HL-60/S4 treated with phorbol 12-myristate 13-acetate at 8.2 ng/mL for 4 days and 3 days (cell line): Measurements from ENCODE around the gene ADGRL3.

Experiments used
- in situ Hi-C: fragments of 300-500 bp; cut with MboI; formaldehyde crosslinking; loops from 2 replicates; pipeline ENCODE4 v1.15.0; 2022; ENCODE audit warnings: low sequenced_read_pairs

Gene ADGRL3

DNA sequence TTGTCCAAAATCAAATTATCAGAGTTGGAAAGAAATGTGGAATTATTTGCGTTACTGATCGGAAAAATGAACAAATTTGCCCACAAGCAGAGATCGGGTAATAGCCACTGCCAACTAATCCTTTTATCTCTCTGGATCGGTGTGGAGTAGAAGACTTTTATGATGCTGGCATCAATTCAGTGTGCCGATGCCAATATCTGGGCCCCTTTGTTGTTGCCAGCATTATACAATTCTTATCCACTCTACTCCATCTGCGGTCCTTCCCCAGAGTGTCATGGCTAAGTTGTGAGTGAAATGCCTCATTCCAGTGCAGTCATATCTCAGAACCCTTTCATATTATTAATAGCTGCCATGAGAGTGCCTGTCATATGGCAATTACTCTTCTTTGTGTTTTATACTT lies 660.2 kb downstream of the ADGRL3 start:
- in situ Hi-C loops: no loop called here

DNA sequence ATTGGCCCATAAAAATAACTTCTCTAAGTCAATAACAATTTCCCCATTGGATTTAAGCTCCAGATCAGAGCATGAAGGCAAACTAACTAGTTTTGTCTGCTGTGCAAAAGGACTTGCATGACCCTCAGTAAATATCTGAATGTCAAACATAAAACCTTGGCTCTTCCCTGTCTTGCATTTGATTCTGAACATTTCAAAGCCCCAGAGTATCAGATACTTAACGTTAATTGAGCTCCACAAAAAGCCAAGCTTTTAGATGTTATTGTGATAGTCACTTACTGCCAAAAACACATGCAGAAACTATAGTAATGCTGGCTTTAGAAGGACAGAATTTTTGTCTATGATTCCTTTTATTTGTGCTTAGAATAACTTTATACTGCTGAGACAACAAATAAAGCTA lies 664.2 kb downstream of the ADGRL3 start:
- in situ Hi-C loops: no loop called here

DNA sequence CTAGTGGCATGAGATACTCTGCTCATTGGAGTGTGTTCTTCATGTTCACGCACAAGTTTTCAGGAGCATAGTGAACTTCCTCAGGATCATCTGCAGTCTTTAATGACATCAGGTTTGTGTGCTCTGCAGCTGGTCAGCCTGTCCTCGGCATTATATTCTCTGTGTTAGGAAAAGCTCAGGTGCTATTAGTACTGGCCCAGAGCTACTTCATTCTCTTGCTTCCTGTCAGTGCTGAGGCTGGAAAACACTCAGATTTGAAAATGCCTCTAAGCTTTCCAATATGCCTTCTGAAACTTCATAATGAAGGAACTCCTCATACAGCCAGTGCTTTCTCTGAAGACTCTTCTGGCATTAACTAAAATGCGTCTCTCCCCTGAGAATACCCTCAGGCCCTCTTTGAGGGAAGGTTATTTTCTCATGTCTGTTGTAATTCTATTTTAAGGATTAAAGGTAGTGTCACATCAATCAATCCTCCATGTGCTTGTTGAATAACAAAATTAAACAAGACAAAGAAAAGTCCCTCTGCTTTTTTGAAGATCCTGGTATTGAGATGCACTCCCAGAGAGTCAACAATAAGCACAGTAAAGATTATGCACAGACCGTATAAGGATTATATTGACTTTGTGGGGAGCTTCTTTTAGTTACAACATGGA lies 666.4 kb downstream of the ADGRL3 start:
- in situ Hi-C loops: no loop called here

DNA sequence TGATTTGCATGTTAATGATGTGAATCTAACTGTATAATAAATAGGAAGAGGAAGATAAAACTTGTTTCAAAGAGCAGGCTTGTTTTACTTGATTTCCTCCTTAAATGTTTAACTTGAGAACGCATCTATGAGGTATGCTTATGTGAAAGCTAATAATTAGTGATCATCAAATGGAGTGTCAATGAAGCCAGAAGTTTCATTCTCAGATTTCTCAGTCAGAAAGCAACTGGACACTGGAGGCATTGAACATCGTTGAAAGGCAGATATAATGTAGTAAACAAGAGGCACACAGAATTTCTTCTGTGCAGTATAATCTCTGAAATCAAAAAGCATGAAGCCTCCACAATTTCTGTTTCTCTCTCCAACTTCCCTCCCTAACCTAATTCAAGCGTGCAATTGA lies 672.9 kb downstream of the ADGRL3 start:
- in situ Hi-C loops: no loop called here

DNA sequence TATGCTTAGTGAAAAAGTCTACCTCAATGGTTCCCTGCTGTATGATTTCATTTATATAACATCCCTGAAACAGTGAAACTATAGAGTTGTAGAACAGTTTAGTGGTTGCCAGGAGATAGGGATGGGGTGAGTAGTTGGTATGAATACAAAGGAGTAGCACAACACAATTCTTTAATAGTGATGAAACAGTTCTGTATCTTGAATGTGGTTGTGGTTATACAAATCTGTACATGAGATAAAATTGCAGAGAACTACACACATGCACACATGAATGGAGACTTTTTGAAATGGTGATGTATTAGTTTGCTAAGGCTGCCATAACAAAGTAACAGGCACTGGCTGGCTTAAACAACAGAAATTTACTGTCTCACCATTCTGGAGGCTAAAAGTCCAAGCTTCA lies 677.1 kb downstream of the ADGRL3 start:
- in situ Hi-C loops: no loop called here

DNA sequence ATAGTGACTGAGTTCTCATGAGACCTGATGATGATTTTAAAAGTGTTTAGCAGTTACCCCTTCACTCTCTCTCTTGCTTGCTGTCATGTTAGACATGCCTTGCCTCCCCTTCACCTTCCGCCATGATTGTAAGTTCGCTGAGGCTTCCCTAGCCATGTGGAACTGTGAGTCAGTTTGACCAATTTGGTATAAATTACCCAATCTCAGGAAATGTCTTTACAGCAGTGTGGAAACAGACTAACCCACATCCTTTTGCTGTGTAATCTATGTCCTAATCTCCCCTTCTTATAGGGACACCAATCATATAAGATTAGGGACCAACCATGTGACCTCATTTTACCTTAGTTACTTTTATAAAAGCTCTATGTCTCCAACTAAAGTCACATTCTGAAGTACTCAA lies 677.8 kb downstream of the ADGRL3 start:
- in situ Hi-C loops: no loop called here

DNA sequence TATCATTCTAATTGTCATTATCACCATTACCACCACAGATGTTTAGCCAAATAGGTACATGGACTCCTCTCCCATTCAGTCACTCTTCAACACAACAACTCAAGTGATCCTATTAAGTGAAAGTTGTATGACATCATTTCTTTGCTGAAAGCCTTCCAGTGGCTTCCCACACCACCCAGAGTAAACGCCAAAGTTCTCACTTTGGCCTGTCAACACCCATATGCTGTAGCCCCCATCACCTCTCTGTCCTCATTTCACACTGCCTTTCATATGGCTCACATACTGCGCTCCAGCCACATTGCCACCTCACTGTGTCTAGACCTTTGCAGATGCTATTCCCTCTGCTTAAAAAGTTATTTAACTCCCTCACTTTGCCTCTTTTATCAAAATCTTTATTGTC lies 682.3 kb downstream of the ADGRL3 start:
- in situ Hi-C loops: no loop called here

DNA sequence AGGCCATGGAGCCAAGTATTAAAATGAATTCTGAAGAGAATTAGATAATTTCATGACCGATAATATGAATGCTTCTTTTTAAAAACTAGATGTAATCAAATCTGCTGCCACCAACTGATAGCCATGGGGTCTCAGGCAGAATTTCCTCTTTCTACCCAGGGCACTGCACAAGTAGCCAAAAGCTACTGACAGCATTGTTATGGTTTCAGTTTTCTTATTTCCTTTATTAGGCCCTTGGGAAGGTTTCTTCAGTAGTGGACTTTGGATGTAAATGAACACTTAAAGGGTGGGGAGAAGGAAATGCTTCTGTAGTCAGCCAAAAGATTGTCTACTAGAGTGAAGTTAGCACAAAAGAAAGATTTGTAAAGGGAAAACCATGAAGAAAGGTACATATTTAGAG lies 686.0 kb downstream of the ADGRL3 start:
- in situ Hi-C loops: no loop called here

DNA sequence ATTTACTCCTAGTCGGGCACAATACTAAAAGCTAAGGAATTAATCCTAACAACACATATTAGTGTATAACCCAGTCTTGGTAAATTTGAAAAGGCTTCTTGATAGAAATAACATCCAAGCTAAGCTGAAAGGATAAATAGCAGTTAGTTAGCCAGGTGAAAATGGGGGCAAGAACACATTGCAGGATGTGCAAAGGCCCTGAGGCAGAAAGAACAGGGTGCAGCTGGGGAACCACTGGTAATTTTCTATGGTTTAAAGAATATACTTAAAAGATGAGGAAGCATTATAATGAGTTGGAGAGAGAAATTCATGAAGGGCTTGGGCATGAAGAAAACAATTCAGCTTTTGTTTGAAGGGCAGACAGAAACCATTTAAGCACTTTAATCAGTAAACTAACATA lies 689.0 kb downstream of the ADGRL3 start:
- in situ Hi-C loops: no loop called here

DNA sequence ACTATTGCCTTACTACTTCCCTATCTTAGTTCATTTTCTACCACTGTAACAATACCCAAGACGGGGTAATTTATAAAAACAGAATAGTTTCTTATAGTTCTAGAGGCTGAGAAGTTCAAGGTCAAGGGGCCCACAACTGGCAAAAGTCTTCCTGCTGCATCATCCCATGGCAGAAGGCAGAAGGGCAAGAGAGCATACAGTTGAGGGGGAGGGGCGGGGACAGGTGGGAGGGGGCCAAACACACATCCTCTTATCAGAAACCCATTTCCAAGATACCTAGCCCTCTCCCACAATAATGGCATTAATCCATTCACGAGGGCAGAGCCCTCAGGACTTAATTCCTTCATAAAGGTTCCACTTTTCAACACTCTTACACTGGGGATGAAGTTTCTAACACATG lies 690.2 kb downstream of the ADGRL3 start:
- in situ Hi-C loops: no loop called here

DNA sequence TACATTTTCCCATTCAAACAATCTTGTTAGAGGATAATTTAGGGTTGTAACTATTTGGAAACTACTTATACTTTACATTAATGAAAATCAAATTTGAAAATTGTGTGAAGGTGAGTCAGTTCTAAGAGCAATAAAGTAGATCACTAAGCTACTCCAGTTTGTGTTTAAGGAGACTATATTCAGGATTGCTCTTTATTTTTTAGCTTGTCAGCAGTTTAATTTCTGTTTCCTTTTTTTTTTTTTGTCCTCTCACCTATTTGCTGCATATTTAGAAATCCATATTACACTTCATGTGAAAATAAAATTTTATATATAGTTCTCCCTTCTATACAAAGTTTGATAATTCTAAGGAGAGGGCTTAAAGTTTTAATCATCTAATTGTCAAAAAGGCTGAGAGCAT lies 691.8 kb downstream of the ADGRL3 start:
- in situ Hi-C loops: no loop called here

DNA sequence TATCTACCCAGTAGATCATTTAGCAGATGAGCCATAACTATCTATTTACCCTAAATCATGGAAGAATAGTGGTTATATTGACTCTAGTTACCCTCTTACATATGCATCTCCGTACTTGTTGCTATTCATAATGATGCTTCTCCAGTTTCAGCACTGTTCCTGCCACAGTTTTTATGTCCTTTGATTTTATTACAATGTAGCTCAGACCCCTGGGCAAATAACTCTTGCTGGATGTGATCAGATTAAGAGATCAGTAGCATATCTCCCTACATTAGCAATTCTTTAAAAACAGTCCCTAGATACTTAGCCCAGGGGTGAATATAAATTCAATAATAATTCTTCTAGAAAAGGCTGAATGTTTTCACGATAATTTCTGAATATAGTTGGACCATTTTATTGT lies 696.5 kb downstream of the ADGRL3 start:
- in situ Hi-C loops: no loop called here

DNA sequence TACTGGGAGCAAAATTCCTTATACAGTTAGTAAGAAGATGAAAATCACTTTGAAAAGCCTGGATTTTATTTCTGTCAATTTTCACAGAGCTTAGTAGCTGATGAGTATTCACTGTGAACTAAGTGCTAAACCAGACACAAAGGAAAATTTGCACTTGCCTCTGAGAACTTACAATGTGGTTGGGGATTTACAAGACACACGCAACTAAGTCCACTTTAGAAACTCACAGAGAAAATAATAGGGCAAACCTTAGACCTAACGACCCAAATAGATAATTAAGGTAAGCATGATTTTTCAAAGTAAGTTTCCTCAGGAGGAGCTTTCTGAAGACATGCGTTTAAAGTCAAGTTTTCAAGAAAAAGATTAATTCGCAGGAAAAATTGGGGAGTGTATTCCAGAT lies 708.9 kb downstream of the ADGRL3 start:
- in situ Hi-C loops: no loop called here

DNA sequence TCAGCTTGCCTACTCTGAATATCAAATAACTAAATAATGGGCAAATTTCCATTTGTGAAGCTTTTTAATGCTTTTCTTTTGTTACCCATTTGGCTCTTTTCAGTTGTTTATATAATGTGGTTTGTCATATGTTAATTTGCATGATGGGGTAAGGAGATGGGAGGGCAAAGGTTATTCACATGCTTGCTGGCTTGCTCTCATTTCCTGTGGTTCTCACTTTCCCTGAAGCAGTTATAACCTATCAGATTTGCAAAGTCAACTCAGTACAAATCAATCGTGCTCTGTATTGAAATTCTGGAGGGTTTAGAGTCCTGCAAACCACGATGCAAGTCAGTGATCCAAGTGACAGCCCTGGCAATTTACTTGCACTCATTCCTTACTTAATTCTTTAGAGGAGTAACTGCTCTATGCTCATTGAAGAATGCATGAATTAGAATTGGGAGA lies 711.2 kb downstream of the ADGRL3 start:
- in situ Hi-C loops: no loop called here

DNA sequence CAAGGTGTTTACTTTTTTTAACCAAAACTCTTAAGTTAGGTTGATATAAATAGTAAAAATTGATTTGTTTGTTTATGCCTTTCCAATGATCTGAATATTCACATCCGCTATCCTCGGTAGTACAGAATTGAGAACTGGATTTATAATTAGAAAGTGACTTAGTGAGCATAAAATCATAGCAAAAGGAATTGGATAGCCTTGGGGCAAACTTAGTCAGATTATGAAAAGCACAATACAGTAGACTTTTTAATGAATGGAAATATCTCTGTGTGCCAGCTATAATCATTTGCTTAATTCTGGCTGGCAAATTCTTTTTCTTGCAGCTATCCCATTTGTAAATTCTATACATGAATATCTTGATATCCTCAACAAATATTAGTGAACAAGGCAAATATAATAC lies 713.5 kb downstream of the ADGRL3 start:
- in situ Hi-C loops: no loop called here

DNA sequence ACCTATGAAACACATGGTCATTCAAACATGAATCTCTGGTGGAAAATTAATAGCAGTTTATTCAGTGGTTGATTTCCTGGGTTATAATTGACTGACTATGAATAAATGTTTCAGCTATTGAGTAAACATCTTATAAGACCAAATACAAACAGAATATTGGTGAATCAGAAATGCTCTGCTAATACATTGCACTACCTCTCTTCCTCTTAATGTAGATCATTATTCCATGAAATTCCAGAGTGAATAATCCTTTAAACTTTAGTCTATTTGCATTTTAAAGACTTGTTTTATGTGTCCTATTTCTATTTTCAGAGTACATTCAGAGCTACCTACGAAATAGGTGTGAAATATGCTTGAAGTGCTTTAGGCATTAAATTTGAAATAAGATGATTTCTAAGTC lies 715.4 kb downstream of the ADGRL3 start:
- in situ Hi-C loops: no loop called here

DNA sequence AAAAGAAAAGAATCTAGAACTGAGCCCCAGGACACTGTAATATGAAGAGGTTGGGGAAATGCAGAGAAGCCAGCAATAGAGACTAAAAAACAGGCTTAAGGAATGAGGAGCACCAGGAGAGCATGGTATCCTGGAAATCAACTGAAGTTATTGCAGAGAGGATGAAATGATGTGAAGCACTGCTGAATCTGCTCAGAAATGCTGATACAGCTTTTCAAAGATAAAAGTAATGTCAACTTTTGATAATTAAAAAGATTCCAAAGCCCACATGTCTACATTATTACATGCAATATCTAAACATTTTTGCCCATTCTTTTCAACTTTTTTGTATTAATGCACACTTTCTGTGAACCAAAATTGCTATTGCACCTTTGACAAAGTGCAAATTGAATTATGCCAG lies 718.4 kb downstream of the ADGRL3 start:
- in situ Hi-C loops: no loop called here

DNA sequence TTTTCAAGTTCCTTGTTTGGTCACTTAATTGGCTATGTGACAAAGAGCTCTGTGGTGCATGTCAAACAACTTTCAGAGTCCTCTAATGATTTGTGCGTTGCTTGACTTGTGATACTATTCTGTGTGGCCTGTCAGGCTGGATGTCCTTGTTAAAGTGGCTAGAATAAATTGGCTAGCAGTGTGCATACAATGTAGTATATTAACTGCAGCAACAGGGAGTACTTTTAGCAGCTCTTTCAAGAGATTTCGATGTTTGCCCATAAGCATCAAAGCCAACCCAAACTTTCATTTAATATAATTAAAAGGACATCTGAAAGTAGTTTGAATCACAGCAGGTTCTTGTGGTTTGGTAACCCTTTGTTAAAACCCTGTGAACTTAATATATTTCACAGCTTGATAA lies 718.9 kb downstream of the ADGRL3 start:
- in situ Hi-C loops: no loop called here

DNA sequence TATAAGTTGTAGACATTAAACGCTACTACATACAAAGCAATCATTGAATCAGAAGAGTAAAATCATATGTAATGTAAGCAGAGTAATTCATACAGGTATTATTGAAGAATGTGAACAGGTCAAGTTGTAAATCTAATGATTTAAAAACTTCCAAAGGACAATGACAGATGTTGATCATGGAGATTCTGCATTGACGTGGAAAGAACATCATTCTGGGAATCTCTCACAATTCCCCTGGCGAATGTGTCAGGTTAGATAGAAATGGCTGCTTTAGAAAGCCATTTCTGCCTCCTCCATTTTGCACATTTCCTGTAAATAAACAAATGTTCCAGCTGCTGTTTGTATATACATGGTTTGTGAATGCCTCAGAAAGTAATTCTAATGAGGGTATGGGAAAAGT lies 719.4 kb downstream of the ADGRL3 start:
- in situ Hi-C loops: no loop called here

DNA sequence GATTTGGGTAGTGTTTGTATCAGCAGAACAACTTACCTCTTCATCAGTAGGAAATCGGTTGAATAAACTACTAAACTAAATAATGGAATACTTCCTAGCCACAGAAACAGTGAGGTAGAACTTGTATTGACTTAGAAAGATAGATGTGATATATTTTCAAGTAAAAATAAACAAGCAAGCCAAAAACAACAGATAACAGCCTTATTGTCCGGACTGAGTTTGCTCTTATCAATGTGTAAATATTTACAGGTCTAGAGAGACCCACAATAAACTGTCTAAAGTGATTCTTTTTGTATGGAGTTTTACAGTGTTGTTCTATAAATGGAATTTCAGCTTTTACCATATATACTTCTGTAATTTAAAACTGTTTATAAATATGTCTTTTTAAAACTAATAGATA lies 721.8 kb downstream of the ADGRL3 start:
- in situ Hi-C loops: no loop called here

DNA sequence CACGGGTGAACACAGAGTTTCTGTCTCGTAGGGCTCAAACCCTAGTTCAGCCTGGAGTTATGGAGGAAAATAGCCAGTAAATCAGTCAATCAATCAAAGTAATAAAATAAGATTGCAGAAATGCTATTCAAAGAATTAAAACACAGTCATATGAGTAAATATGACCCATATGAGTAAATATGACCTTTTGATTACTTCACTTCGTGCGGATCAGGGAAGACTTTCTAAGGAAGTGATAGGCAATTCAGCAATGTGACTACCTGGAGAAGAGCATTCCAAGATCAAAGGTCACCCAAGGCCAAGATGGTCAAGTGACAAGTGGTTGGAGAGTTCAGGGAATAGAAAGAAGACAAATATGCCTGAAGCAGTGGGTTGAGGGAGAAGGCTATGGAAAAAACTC lies 722.6 kb downstream of the ADGRL3 start:
- in situ Hi-C loops: no loop called here

DNA sequence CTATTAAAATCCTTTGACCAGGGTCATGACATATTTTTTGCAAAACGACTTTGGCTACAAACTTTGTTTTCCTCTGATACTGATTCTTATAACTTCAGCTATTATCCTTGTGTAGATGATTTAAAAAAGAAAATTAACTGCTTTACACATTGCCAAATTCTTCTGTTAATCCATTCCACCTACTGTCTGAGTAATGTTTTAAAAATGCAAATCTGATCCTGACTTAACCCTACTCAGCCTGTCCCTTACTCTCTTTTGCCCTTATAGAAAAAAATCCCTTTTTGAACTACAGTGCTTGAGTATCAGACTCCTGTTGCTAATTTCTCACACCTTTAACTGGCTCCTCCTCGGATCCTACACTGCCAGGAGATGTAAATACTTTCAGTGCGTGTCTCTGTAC lies 723.1 kb downstream of the ADGRL3 start:
- in situ Hi-C loops: no loop called here

DNA sequence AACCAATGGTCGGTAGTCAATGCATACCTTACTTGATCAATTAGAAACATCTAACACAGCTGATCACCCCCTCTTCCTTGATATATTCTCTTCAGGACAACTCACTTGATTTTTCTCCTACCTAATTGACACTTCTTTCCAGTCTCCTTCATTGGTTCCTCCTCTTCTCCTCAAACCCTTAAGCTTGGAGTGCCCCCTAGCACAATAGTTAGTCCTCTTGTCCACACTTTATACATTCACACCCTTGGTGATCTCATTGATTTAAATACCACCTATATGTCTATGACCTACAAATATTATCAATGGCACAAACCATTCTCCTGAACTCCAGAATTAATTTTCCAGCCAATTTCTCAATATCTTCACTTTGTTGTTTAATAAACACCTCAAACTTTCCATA lies 724.0 kb downstream of the ADGRL3 start:
- in situ Hi-C loops: no loop called here

DNA sequence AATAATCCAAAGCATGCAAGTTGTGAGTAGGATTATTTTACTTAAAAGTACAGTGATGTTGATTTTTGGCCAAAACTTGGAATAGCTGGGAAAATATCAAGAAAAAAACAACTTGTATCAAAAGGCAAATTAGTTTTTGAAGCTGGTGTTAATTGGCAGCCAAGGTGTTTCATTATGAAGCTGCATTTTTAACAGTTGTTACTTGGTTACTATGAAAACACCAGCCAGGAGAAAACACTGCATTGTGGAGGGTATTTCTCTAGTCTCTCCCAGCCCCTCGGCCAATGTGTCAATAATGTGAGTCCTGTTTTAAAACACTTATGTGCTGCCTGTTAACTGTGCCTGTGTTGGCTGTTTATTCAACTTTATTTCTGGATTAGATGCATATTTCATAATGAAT lies 733.4 kb downstream of the ADGRL3 start:
- in situ Hi-C loops: no loop called here
